GM19397 (cell line): Measurements from ENCODE around the gene ADAMTS3.
"Not testable (repeated sequence)": the region's sequence is repeated elsewhere in the genome, so short reads cannot be mapped to it uniquely, and the experiment has no call there.

Source experiments
- ATAC-seq: cut with Tn5 transposase; IDR thresholded peaks from one replicate; pipeline ENCODE4 v1.9.1; 2021; ENCODE audit warnings: mild to moderate bottlenecking, moderate library complexity; ENCODE audit not compliant: unreplicated experiment

The ADAMTS3 gene

DNA sequence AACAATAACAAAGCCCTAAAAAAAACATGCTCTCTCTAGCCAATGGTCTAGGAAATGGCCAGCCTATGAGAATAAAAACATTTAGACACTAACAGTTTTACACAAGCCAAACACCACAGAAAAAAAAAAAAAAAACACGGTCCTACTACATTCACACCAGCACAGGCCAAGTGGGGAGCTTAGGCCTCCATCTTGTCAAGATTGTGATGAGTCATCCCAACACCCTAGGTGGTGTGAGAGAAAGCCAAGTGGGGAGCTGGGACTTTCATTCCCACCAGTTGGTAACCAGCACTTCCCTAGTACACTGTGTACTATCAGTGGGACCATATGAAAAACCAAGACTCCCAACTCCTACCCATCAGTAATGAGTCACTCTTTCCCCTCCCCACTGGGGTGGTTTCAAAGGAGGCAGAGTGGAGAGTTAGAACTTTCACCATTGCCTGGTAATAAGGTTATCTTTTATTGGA lies 95.6 kb downstream of the ADAMTS3 start:
- ATAC-seq = no peak

GRCh38 chr4:72471816-72472215 lies 97.2 kb downstream of the ADAMTS3 start:
- ATAC-seq = no peak

GRCh38 chr4:72468904-72469502 lies 100.0 kb downstream of the ADAMTS3 start:
- ATAC-seq = no peak

- no peak for ATAC-seq
Measured at GRCh38 chr4:72467633-72468032, 101.4 kb downstream of the ADAMTS3 start.

DNA sequence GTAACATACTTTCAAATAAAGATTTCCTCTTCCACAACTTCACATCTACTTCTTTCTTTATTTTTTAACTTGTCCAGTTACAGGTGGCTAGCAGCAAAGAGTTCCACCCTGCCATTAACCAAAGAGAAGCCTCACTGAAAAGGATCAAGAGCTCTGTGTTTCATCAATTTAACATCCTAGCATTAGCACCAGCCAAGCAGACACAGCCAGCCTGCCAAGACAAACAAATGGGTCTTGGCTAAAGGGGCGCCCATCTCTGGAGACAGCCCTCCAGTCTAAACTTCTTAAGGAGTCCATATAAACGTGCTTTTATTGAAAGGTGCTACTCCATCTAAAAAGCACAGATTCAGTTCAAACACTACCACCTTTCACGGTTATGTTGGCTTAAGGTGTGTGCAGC lies 105.3 kb downstream of the ADAMTS3 start:
- no peak for ATAC-seq

- ATAC-seq = no peak
Measured at GRCh38 chr4:72457158-72457557, 111.9 kb downstream of the ADAMTS3 start.

DNA sequence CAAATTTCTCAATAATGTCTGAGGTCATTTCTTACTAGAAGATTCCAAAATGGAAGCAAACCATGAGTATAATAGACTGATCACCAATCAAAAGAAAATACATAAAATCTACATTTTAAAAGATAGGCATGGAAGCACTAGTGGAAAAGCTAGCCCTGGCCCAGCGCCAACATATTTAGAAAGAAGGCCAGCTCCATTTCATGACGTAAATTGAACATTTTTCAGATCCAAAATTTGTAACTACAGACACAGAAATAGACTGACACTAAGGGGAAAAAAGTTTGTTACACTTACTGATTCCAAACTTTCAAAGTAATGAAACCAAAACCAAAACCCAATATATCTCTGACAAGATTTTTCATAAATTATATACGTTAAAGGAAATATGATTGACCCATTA lies 117.7 kb downstream of the ADAMTS3 start:
- ATAC-seq = no peak

GRCh38 chr4:72449705-72450104 lies 119.3 kb downstream of the ADAMTS3 start:
- no peak for ATAC-seq

DNA sequence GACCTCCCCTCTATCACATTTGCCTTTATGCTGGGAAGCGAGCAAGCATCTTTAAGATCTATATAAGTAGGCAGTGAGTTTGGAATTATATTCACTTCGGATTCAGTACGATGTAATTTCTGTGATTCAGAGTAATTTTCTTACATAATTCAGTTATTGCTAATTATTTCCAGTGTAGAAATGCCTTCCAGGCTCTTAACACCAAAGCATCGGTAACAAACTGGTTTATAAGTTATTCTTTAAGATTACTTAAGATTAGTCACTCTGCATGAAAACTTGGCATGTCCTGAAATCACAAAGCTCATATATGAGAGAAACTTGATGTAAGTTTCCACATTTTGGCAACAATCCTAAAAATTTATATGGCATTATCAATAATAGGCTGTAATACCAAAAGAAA lies 120.8 kb downstream of the ADAMTS3 start:
- ATAC-seq = no peak

DNA sequence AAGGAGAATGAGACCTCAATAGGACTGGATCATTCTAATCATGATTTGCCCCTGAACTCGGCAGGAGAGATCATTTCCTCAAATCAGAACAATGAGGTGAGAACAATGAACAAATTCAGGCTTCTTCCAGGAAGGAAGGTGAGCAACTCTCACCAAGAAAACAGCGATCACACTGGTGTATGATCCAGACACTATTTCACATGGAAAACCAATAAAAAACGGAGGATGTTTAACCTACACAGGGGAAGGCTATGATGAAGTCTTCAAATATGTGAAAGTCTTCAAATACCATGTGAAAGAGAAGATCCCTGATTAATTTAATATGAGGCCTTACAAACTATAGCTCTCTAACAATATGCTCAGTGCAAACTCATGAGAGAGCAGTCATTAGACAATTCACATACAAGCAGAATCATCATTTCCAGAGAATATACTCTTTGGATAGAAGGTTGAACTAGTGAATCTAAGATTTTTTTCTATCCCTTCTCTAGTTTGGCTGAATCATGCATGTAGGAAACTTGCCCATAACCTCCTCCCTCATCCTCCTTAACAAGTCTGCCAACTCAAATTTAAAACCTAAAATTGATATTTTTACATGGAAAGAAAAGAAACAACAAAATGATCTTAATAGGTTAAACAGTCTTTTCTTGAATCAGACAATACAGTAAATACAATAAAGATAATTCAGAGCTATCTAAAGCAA lies 122.5 kb downstream of the ADAMTS3 start:
- no peak for ATAC-seq

GRCh38 chr4:72444092-72444491 lies 124.9 kb downstream of the ADAMTS3 start:
- no peak for ATAC-seq

DNA sequence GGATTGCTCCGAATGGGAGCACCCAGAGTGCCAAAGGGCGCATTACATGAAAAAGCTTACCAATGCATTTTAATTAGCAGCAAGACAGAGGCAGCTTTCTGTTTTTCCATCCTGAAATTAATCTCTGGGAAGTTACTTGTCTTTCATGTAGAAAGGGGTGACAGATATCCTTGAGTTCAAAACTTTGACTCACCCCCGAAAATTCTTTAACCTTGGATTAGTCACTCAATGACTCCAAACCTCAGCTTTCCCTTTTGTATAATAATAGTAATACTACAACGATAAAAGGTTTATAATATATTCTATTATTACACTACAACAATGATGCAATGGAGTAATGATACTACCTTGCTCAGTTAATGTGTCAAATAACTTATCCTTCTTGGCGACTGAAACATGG lies 126.3 kb downstream of the ADAMTS3 start:
- ATAC-seq = no peak

DNA sequence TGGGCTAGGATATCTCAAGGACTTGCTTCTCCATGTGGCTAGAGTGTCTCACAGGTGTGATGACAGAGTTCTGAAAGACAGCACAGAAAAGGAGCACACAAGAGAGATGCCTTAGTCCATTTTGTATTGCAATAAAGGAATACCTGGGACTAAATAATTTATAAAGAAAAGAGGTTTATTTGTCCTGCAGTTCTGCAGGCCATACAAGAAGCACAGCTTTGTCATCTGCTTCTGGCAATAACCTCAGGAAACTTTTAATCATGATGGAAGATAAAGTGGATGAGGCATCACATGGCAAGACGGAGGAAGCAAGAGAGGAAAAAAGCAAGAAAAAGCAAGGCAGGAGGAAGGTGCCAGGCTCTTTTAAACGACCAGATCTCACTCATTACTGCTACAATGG lies 126.9 kb downstream of the ADAMTS3 start:
- ATAC-seq = no peak

GRCh38 chr4:72440386-72440785 lies 128.6 kb downstream of the ADAMTS3 start:
- no peak for ATAC-seq

DNA sequence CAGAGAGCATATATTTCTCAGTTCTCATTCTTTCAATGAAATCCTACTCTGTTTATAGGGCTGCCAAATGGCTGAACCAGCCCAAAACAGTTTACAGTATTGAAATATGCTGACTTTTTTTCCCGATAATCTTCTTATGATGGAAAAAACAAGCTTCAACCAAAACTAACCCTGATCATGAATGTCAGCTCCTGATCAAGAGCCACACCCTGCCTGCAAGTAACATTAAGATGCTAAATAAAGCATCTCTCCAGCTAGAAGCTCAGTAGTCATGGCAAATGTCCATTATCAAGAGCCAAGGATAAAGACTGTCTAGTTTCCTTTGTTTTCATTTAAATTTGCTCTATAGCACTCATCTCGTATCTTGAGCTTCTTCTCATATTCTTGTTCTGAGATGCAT lies 136.0 kb downstream of the ADAMTS3 start:
- no peak for ATAC-seq

- ATAC-seq = no peak
Measured at GRCh38 chr4:72432282-72432681, 136.7 kb downstream of the ADAMTS3 start.

DNA sequence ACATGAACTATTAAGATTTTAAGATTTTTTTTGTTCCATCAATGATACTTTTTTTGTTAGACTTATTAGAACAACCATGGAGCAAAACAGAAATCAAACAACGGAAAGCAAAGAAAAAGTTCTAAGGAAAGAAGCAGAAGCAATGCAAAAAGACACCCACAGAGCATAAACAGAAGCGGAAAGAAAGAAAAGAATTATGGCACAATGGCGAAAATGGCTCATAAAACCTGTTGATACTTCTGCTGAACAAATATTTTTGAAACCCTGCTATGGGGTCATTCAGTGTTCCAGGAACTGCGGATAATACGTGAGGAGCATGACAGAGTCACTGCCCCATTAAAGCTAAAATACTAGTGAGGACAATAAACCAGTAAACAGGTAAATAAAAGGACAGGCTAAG lies 138.0 kb downstream of the ADAMTS3 start:
- no peak for ATAC-seq

DNA sequence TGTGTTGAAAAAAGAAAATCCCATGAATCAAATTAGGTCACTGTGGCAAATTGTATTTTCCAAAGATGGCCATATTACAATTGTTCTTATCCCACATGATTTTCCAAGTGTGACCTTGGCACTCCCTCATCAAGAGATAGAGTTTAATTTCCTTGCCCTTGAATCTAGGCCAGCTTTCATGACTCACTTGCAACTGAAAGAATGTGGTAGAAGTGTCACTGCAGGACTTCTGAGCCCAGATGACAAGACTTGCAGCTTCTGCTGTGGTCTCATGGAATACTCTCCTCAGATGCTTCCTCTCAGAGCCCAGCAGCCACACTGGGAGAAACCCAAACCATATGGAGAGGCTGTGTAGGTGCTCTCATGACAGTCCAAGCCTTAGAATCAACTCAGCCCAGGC lies 139.0 kb downstream of the ADAMTS3 start:
- no peak for ATAC-seq

GRCh38 chr4:72429397-72429889 lies 139.6 kb downstream of the ADAMTS3 start:
- no peak for ATAC-seq

DNA sequence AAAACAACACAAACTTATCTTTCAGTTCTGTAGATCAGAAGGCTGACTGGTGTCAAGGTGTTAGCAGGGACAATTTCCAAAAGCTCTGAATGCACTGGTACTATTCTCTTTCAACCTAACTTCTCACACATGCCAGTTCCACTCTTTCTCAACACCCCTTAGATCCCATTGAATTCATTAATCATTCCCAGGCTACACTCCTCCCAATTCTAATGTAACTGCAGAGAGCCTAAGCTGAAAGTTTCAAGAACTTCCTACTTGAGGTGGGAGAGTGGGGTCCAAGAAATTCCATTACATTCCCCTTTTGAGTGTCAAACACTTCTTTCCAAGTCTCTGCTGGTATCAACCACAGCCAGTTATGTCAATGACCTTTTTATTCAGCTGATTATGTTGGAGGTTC lies 142.0 kb downstream of the ADAMTS3 start:
- no peak for ATAC-seq

DNA sequence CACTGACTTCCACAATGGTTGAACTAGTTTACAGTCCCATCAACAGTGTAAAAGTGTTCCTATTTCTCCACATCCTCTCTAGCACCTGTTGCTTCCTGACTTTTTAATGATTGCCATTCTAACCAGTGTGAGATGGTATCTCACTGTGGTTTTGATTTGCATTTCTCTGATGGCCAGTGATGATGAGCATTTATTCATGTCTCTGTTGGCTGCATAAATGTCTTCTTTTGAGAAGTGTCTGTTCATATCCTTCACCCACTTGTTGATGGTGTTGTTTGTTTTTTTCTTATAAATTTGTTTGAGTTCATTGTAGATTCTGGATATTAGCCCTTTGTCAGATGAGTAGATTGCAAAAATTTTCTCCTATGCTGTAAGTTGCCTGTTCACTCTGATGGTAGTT lies 143.1 kb downstream of the ADAMTS3 start:
- not testable (repeated sequence) for ATAC-seq

GRCh38 chr4:72424006-72424405 lies 145.0 kb downstream of the ADAMTS3 start:
- ATAC-seq = no peak

GRCh38 chr4:72422416-72422815 lies 146.6 kb downstream of the ADAMTS3 start:
- ATAC-seq = no peak
